ENCODE measurements around the gene GATM. TPM values are rescaled to one million over a fixed set of nuclear protein-coding genes. Genes with fewer than 3 reads are reported as not detected.

The GATM gene
- total and polyA plus RNA-seq, 2 of the 8 experiments (the other 6 are each of a cell fraction or from before 2014, with no cell fraction given) = 10.2 to 15.1 TPM

GRCh38 chr15:45409596-45409995 is 31.3 kb upstream of the GATM start:
- Histone ChIP-seq H4K91ac (replicated peaks; ENCODE audit: insufficient read length, low read length) (no peak overlapping the region), H3K18ac (ENCODE audit: extremely low read depth, low read length) (no peak overlapping the region), H3K27ac (ENCODE audit: low read depth, low read length) (no peak overlapping the region), H2AK5ac (ENCODE audit: low read depth, low read length) (no peak overlapping the region), H3K4me2 (ENCODE audit: insufficient read depth in 1 of 2, low read depth in 2 of 2, low read length in 2 of 2) (no peak overlapping the region), H3K23me2 (ENCODE audit: low read depth, low read length) (no peaks in the 10 kb centered on the region), H3K27me3 (replicated peaks in 1 of 4; ENCODE audit: control insufficient read depth in 3 of 4, extremely low read depth in 1 of 4, insufficient read depth in 3 of 4, low read length in 3 of 4) (no peaks in the 10 kb centered on the region), H3K79me2 (ENCODE audit: control insufficient read depth in 1 of 2, insufficient read depth in 2 of 2, low read length in 2 of 2) (peaks cover 0 to 13% of the 10 kb centered on the region in 2 experiments; a peak in 2 of 4 replicates), H2BK15ac (ENCODE audit: low read length) (no peak overlapping the region), H2BK20ac (ENCODE audit: low read length) (no peak overlapping the region), H3K4me1 (replicated peaks in 1 of 4; ENCODE audit: control insufficient read depth in 3 of 4, insufficient read depth in 4 of 4, low read length in 3 of 4) (no peaks in the 10 kb centered on the region), H3K36me3 (ENCODE audit: control insufficient read depth in 2 of 4, insufficient read depth in 4 of 4, low read length in 3 of 4) (peaks cover 13 to 90% (median 56%) of the 10 kb centered on the region in 4 experiments), H2BK12ac (ENCODE audit: low read depth, low read length) (no peak overlapping the region), H3K14ac (ENCODE audit: insufficient read length) (no peak overlapping the region), H3K9me3 (ENCODE audit: insufficient read depth in 2 of 2, low read depth in 1 of 2, low read length in 1 of 2) (no peaks in the 10 kb centered on the region), H4K5ac (ENCODE audit: insufficient read length, low read depth, low read length) (no peak overlapping the region), H2AFZ (ENCODE audit: low read length) (no peak overlapping the region), H3K56ac (replicated peaks; ENCODE audit: insufficient read length, low read depth, low read length) (no peak overlapping the region), H3K79me1 (ENCODE audit: low read depth, low read length) (no peaks in the 10 kb centered on the region), H3K23ac (ENCODE audit: insufficient read length) (no peak overlapping the region), H4K20me1 (replicated peaks in 1 of 2; ENCODE audit: control insufficient read depth in 1 of 2, insufficient read depth in 2 of 2, low read length in 2 of 2) (peaks cover 4 to 5% of the 10 kb centered on the region in 2 experiments), H4K8ac (ENCODE audit: extremely low read depth, insufficient read depth, low read length) (no peak overlapping the region), H2BK5ac (ENCODE audit: low read depth, low read length) (no peak overlapping the region), H3K9ac (replicated peaks in 1 of 4; ENCODE audit: extremely low read depth in 1 of 4, low read depth in 3 of 4, low read length in 3 of 4) (no peak overlapping the region), H2BK120ac (replicated peaks; ENCODE audit: low read depth, low read length) (no peak overlapping the region), H3K4ac (replicated peaks; ENCODE audit: insufficient read length, low read depth, low read length) (no peak overlapping the region), H3K4me3 (ENCODE audit: extremely low read depth in 1 of 4, insufficient read depth in 2 of 4, low read depth in 3 of 4, low read length in 4 of 4) (no peak overlapping the region)
- ChIA-PET POLR2A (ENCODE audit: partially characterized antibody) (interaction anchor here (0.7 to 1.4 kb wide), 2 partner anchors 10 to 208 kb away, joined by 3 to 4 read pairs; no protein-coding TSS in a partner anchor), CTCF (ENCODE audit: partially characterized antibody) (interaction anchor here (0.9 to 1.1 kb wide), 2 partner anchors 21 to 48 kb away, joined by 3 to 5 read pairs; no protein-coding TSS in a partner anchor)
- no peak for TF ChIP-seq EGR1 (IDR thresholded peaks at IDR 0.05; ENCODE audit: borderline replicate concordance, low read depth, low read length)
- TF ChIP-seq, protein P1, sequence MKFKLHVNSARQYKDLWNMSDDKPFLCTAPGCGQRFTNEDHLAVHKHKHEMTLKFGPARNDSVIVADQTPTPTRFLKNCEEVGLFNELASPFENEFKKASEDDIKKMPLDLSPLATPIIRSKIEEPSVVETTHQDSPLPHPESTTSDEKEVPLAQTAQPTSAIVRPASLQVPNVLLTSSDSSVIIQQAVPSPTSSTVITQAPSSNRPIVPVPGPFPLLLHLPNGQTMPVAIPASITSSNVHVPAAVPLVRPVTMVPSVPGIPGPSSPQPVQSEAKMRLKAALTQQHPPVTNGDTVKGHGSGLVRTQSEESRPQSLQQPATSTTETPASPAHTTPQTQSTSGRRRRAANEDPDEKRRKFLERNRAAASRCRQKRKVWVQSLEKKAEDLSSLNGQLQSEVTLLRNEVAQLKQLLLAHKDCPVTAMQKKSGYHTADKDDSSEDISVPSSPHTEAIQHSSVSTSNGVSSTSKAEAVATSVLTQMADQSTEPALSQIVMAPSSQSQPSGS (IDR thresholded peaks at IDR 0.05; ENCODE audit: low read length) = no peak
- no peak for TF ChIP-seq HDAC2 (IDR thresholded peaks at IDR 0.05; ENCODE audit: borderline replicate concordance in 1 of 2, low read depth in 2 of 2, low read length in 2 of 2)
- no peak for TF ChIP-seq RXRA (IDR thresholded peaks at IDR 0.05; ENCODE audit: insufficient read depth, low read depth, low read length)
- no peak for TF ChIP-seq POLR2A (IDR thresholded peaks at IDR 0.05; ENCODE audit: control extremely low read depth in 1 of 2, low read depth in 2 of 2, low read length in 2 of 2)
- TF ChIP-seq NRF1 (IDR thresholded peaks at IDR 0.05; ENCODE audit: low read depth, low read length) = no peak
- DNase-seq (ENCODE audit: low read depth in 1 of 2, low spot score in 2 of 2) = no peak
- WGBS, 2 experiments (ENCODE audit: extremely low coverage in 1 of 2, insufficient coverage in 1 of 2, insufficient read length in 1 of 2, insufficient replicate concordance in 2 of 2, low coverage in 1 of 2, low lambda C conversion rate in 2 of 2, missing lambda C conversion rate in 1 of 2) = 90% methylated on average over 5 of the region's 5 CpGs; no CpG with 5 or more reads in 1 of the 2 experiments
- no peak for FAIRE-seq

All from H1 (cell line).